ENCODE measurements around the gene ESYT2. TPM values are rescaled to one million over a fixed set of nuclear protein-coding genes. Genes with fewer than 3 reads are reported as not detected.

Gene ESYT2
- total RNA-seq, 1 experiment from 2014 or later, result 68.2 TPM

DNA sequence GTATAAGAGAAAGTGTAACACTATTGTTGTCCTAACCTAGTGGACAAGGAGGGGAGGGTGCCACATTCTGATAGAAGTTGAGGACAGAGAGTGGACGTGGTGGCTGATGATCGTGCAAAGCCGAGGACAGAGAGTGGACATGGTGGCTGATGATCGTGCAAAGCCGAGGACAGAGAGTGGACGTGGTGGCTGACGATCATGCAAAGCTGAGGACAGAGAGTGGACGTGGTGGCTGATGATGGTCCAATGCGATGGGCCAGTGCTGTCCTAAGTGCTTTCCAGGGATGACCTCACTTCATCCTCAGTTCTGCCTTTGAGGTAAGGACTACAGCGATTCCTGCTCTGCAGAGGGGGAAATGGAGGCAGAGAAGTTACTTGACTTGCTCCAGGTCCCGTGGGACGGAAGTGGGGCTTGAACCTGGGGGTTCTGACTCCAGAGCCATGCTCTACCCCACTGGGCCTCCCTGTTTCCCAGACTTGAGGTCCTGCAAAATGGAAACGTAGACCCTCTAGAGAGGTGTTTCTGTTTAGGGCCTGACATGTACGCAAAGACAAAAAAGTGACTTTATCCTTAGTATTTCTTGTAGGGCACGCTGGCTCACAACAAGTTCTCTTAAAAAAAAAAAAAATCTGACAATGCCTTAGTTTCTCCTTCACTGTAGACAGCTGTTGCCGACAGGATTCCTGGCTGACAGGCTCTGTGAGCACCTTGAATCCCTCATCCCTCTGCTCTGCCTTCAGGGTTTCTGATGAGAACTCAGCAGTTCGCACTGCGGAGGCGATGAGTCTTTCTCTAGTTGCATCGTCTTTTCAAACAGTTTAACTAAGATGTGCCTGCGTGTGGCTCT is 104.4 kb downstream of the ESYT2 start:
- Histone ChIP-seq H4K20me1 (ENCODE audit: insufficient read depth) (no peaks in the 10 kb centered on the region), H3K4me1 (ENCODE audit: control insufficient read depth in 1 of 2, insufficient read depth in 2 of 2, low read length in 2 of 2) (no peaks in the 10 kb centered on the region), H3K9me2 (ENCODE audit: insufficient read depth) (no peaks in the 10 kb centered on the region), H3K79me2 (ENCODE audit: insufficient read depth, low read length) (no peaks in the 10 kb centered on the region), H3K27ac (ENCODE audit: low read depth, low read length) (no peak overlapping the region), H2AFZ (ENCODE audit: low read depth, low read length, poor library complexity, severe bottlenecking) (no peak overlapping the region), H3K9me3 (ENCODE audit: control insufficient read depth in 1 of 2, insufficient read depth in 1 of 2, low read depth in 1 of 2, low read length in 2 of 2) (no peaks in the 10 kb centered on the region), H3K4me2 (ENCODE audit: low read length) (no peak overlapping the region), H3K9ac (ENCODE audit: low read length) (no peak overlapping the region), H3K27me3 (ENCODE audit: insufficient read depth, low read length) (no peaks in the 10 kb centered on the region), H3K4me3 (replicated peaks in 1 of 2; ENCODE audit: low read depth in 1 of 2, low read length in 2 of 2) (no peak overlapping the region), H3K36me3 (ENCODE audit: control insufficient read depth in 1 of 2, insufficient read depth in 2 of 2, low read length in 2 of 2) (peaks cover 0 to under 1% of the 10 kb centered on the region in 2 experiments; a peak in 2 of 4 replicates)
- POLR2A ChIA-PET, result no interaction called here
- CTCF ChIA-PET, result no interaction called here
- RAD21 ChIA-PET (ENCODE audit: low non-redundant PET in 1 of 2, low total read pairs in 2 of 2, uncharacterized antibody in 2 of 2, unreplicated experiment in 2 of 2), result interaction anchor here in 1 of 2 experiments (0.7 kb wide), 1 partner anchor 156 kb away, joined by 3 read pairs; no protein-coding TSS in a partner anchor
- BruUV-seq (replicated peaks), result no TSS peak
- no peak for ATAC-seq
- no peak for DNase-seq (ENCODE audit: low read depth, low spot score)
- no peak for TF ChIP-seq SIN3A (IDR thresholded peaks at IDR 0.05; ENCODE audit: low read depth)
- TF ChIP-seq, protein P1, sequence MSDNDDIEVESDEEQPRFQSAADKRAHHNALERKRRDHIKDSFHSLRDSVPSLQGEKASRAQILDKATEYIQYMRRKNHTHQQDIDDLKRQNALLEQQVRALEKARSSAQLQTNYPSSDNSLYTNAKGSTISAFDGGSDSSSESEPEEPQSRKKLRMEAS (IDR thresholded peaks at IDR 0.05), result no peak
- TF ChIP-seq EZH2phosphoT487 (IDR thresholded peaks at IDR 0.05; ENCODE audit: borderline replicate concordance), result no peak
- TF ChIP-seq RAD21 (IDR thresholded peaks at IDR 0.05; ENCODE audit: low read depth), result no peak
- TF ChIP-seq TCF7L2 (IDR thresholded peaks at IDR 0.05; ENCODE audit: borderline replicate concordance, extremely low read depth, insufficient read depth, insufficient read length), result no peak
- no peak for TF ChIP-seq CBX3 (IDR thresholded peaks at IDR 0.05; ENCODE audit: low read depth)
- TF ChIP-seq JUND (IDR thresholded peaks at IDR 0.05), result no peak
- TF ChIP-seq POLR2A (IDR thresholded peaks at IDR 0.05; ENCODE audit: borderline replicate concordance, extremely low read depth, insufficient read depth, insufficient read length), result no peak
- intact Hi-C loops (cut with micrococcal nuclease), result no loop called here

DNA sequence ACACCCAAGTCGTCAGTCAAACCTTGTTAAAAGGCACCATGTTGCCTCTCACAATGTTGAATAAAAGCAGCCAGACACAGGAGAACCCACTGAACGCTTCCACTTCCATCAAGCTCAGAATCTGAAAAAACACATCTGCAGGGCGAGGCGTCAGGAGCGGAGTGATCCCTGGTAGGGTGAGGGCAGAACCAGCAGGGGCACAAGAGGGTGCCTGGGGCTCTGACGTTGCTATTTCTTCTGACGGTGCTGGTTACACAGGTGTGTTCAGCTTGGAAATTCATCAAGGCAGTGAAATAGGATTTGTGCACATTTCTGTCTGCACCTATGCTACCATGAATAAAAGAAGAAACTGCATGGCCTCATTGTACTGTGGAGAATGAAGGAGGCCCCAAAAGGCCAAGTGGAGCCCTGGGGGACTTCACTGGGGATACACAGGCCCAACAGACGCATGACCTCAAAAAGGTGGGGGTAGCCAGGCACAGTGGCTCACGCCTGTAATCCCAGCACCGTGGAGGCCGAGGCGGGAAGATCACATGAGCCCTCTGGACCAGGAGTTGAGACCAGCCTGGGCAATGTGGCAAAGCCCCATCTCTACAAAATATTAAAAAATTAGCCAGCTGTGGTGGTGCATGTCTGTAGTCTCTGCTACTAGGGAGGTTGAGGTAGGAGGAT is 105.5 kb downstream of the ESYT2 start:
- Histone ChIP-seq H3K4me3 (replicated peaks in 1 of 2; ENCODE audit: low read depth in 1 of 2, low read length in 2 of 2) (no peak overlapping the region), H3K9me2 (ENCODE audit: insufficient read depth) (no peaks in the 10 kb centered on the region), H3K27me3 (ENCODE audit: insufficient read depth, low read length) (0 out of 2 replicates have a peak, but pooled peaks cover 3% of the 10 kb centered on the region), H3K9ac (ENCODE audit: low read length) (no peak overlapping the region), H3K79me2 (ENCODE audit: insufficient read depth, low read length) (no peaks in the 10 kb centered on the region), H2AFZ (ENCODE audit: low read depth, low read length, poor library complexity, severe bottlenecking) (no peak overlapping the region), H3K4me1 (ENCODE audit: control insufficient read depth in 1 of 2, insufficient read depth in 2 of 2, low read length in 2 of 2) (no peaks in the 10 kb centered on the region), H3K4me2 (ENCODE audit: low read length) (no peak overlapping the region), H3K27ac (ENCODE audit: low read depth, low read length) (no peak overlapping the region), H4K20me1 (ENCODE audit: insufficient read depth) (no peaks in the 10 kb centered on the region), H3K9me3 (ENCODE audit: control insufficient read depth in 1 of 2, insufficient read depth in 1 of 2, low read depth in 1 of 2, low read length in 2 of 2) (no peaks in the 10 kb centered on the region), H3K36me3 (ENCODE audit: control insufficient read depth in 1 of 2, insufficient read depth in 2 of 2, low read length in 2 of 2) (no peaks in the 10 kb centered on the region; a peak in 1 of 4 replicates)
- ChIA-PET POLR2A (no interaction called here), RAD21 (ENCODE audit: low non-redundant PET in 1 of 2, low total read pairs in 2 of 2, uncharacterized antibody in 2 of 2, unreplicated experiment in 2 of 2) (interaction anchor here in 1 of 2 experiments (0.7 kb wide), 1 partner anchor 157 kb away, joined by 3 read pairs; no protein-coding TSS in a partner anchor), CTCF (no interaction called here)
- no TSS peak for BruUV-seq (replicated peaks)
- DNase-seq (ENCODE audit: low read depth, low spot score) (no peak), ATAC-seq (no peak)
- intact Hi-C loops (cut with micrococcal nuclease), result no loop called here
- TF ChIP-seq, protein P2, sequence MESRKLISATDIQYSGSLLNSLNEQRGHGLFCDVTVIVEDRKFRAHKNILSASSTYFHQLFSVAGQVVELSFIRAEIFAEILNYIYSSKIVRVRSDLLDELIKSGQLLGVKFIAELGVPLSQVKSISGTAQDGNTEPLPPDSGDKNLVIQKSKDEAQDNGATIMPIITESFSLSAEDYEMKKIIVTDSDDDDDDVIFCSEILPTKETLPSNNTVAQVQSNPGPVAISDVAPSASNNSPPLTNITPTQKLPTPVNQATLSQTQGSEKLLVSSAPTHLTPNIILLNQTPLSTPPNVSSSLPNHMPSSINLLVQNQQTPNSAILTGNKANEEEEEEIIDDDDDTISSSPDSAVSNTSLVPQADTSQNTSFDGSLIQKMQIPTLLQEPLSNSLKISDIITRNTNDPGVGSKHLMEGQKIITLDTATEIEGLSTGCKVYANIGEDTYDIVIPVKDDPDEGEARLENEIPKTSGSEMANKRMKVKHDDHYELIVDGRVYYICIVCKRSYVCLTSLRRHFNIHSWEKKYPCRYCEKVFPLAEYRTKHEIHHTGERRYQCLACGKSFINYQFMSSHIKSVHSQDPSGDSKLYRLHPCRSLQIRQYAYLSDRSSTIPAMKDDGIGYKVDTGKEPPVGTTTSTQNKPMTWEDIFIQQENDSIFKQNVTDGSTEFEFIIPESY (IDR thresholded peaks at IDR 0.05; ENCODE audit: extremely low read depth, insufficient replicate concordance, low read length), result no peak
- TF ChIP-seq POLR2AphosphoS5 (IDR thresholded peaks at IDR 0.05; ENCODE audit: low read depth, low read length) (no peak), ZFX (IDR thresholded peaks at IDR 0.05) (no peak), SIN3A (IDR thresholded peaks at IDR 0.05; ENCODE audit: low read depth) (no peak), JUND (IDR thresholded peaks at IDR 0.05) (no peak)
- TF ChIP-seq, protein P3, sequence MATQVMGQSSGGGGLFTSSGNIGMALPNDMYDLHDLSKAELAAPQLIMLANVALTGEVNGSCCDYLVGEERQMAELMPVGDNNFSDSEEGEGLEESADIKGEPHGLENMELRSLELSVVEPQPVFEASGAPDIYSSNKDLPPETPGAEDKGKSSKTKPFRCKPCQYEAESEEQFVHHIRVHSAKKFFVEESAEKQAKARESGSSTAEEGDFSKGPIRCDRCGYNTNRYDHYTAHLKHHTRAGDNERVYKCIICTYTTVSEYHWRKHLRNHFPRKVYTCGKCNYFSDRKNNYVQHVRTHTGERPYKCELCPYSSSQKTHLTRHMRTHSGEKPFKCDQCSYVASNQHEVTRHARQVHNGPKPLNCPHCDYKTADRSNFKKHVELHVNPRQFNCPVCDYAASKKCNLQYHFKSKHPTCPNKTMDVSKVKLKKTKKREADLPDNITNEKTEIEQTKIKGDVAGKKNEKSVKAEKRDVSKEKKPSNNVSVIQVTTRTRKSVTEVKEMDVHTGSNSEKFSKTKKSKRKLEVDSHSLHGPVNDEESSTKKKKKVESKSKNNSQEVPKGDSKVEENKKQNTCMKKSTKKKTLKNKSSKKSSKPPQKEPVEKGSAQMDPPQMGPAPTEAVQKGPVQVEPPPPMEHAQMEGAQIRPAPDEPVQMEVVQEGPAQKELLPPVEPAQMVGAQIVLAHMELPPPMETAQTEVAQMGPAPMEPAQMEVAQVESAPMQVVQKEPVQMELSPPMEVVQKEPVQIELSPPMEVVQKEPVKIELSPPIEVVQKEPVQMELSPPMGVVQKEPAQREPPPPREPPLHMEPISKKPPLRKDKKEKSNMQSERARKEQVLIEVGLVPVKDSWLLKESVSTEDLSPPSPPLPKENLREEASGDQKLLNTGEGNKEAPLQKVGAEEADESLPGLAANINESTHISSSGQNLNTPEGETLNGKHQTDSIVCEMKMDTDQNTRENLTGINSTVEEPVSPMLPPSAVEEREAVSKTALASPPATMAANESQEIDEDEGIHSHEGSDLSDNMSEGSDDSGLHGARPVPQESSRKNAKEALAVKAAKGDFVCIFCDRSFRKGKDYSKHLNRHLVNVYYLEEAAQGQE (IDR thresholded peaks at IDR 0.05; ENCODE audit: low read depth), result no peak
- TF ChIP-seq, protein P1 (IDR thresholded peaks at IDR 0.05), result no peak

All from HCT116 (cell line).